HG03095 (cell line): ENCODE data around the gene TSHZ3.

Experiments used
- ATAC-seq: cut with Tn5 transposase; IDR thresholded peaks from one replicate; pipeline ENCODE4 v1.9.1; 2021; ENCODE audit warnings: moderate library complexity; ENCODE audit not compliant: unreplicated experiment

Gene TSHZ3

GRCh38 chr19:31349160-31349881 is at the start of gene TSHZ3:
Gene TSHZ3 (minus strand): TSS chr19:31349436. CDS start chr19:31349219, 217 bp downstream.
- no peak for ATAC-seq

- ATAC-seq, result no peak
Observed at GRCh38 chr19:31397308-31397707, 48.1 kb upstream of the TSHZ3 start.

- ATAC-seq, result no peak
Observed at GRCh38 chr19:31392464-31392863, 43.2 kb upstream of the TSHZ3 start.

- ATAC-seq, result no peak
Observed at GRCh38 chr19:31391518-31391917, 42.3 kb upstream of the TSHZ3 start.

GRCh38 chr19:31390711-31391110 is 41.5 kb upstream of the TSHZ3 start:
- ATAC-seq, result no peak

- ATAC-seq, result no peak
Observed at GRCh38 chr19:31389874-31390273, 40.6 kb upstream of the TSHZ3 start.

- ATAC-seq, result no peak
Observed at GRCh38 chr19:31387717-31388301, 38.6 kb upstream of the TSHZ3 start.

- no peak for ATAC-seq
Observed at GRCh38 chr19:31386806-31387205, 37.6 kb upstream of the TSHZ3 start.

GRCh38 chr19:31385744-31386143 is 36.5 kb upstream of the TSHZ3 start:
- no peak for ATAC-seq

- no peak for ATAC-seq
Observed at GRCh38 chr19:31383553-31383952, 34.3 kb upstream of the TSHZ3 start.

GRCh38 chr19:31380854-31381253 is 31.6 kb upstream of the TSHZ3 start:
- ATAC-seq, result no peak

GRCh38 chr19:31378404-31378803 is 29.2 kb upstream of the TSHZ3 start:
- no peak for ATAC-seq

- ATAC-seq, result no peak
Observed at GRCh38 chr19:31377736-31378135, 28.5 kb upstream of the TSHZ3 start.

- no peak for ATAC-seq
Observed at GRCh38 chr19:31372246-31372781, 23.1 kb upstream of the TSHZ3 start.

GRCh38 chr19:31370216-31370615 is 21.0 kb upstream of the TSHZ3 start:
- ATAC-seq, result no peak

- ATAC-seq, result no peak
Observed at GRCh38 chr19:31364963-31365362, 15.7 kb upstream of the TSHZ3 start.

GRCh38 chr19:31361728-31362127 is 12.5 kb upstream of the TSHZ3 start:
- ATAC-seq, result no peak

- ATAC-seq, result no peak
Observed at GRCh38 chr19:31357315-31357673, 8.1 kb upstream of the TSHZ3 start.

GRCh38 chr19:31356587-31357314 is 7.5 kb upstream of the TSHZ3 start:
- ATAC-seq, result no peak

GRCh38 chr19:31355665-31356289 is 6.5 kb upstream of the TSHZ3 start:
- ATAC-seq, result no peak
